CD1c-positive myeloid dendritic cell (primary cell): ENCODE measurements around the gene EIF3I.

ENCODE experiments used
- DNase-seq: peaks from one replicate; pipeline ENCODE4 v3.0.0-alpha.2; 2016; ENCODE audit errors: extremely low spot score

EIF3I gene

GRCh38 chr1:32266921-32267591 lies 44.8 kb downstream of the EIF3I start:
- no peak for DNase-seq

GRCh38 chr1:32269744-32270143 lies 47.5 kb downstream of the EIF3I start:
- no peak for DNase-seq

DNA sequence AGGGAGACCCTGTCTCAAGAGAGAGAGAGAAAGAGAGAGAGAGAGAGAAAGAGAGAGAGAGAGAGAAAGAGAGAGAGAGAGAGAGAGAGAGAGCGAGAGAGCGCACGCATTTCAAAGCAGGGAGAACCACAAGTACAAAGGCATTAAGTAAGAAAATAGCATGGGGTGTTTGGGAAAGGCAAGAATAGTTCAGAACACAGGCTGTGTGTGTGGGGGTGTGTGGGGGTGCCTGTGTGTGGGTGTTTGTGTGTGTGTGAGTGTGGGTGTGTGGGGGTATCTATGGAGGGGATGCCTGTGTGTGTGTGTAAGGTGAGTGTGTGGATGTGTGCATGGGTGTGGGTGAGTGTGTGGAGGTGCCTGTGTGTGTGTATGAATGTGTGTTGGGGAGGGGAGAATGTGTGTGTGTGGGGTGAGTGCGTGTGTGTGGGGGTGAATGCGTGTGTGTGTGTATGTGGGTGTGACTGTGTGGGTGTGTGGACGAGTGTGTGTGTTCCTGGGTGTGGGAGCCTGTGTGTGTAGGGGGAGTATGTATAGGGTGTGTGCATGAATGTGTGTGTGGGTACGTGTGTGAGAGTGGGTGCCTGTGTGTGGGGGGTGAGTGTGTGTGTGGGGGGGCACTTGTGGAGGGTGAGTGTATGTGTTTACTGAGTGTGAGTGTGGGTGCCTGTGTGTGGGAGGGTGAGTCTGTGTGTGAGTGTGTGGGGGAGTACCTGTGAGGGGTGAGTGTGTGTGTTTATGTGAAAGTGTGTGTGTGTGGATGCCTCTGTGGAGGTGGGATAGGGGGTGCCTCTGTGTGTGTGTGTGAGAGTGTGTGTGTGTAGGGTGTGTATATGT lies 50.6 kb downstream of the EIF3I start:
- no peak for DNase-seq

- peak; percentile 36 for DNase-seq
Measured at GRCh38 chr1:32273391-32274208, 51.4 kb downstream of the EIF3I start.

GRCh38 chr1:32274646-32275340 lies 52.6 kb downstream of the EIF3I start:
- no peak for DNase-seq

GRCh38 chr1:32275424-32275823 lies 53.2 kb downstream of the EIF3I start:
- peak; percentile 17 for DNase-seq

DNA sequence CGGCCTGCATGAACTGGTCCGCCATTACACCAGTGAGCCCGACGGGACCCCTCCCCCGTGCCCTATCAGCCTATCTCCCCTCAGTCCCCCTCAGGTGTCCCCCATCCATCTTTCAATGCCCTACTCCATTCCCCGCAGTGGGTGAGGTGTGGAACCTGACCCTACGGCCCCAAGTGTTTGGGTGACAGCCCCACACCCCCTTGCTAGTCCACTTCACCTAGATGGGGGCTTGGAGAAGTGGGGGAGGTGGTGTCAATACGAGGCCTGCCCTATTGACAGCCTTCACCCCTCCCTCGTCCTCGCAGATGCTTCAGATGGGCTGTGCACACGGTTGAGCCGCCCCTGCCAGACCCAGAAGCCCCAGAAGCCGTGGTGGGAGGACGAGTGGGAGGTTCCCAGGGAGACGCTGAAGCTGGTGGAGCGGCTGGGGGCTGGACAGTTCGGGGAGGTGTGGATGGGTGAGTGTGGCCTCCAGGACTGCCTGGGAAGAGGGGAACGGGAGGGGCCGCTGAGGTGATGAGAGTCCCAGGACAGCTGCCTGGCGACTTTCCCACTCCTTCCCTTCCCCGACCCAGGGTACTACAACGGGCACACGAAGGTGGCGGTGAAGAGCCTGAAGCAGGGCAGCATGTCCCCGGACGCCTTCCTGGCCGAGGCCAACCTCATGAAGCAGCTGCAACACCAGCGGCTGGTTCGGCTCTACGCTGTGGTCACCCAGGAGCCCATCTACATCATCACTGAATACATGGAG lies 54.0 kb downstream of the EIF3I start:
- no peak for DNase-seq
